ENCODE data around the gene SLN.

The SLN gene

DNA sequence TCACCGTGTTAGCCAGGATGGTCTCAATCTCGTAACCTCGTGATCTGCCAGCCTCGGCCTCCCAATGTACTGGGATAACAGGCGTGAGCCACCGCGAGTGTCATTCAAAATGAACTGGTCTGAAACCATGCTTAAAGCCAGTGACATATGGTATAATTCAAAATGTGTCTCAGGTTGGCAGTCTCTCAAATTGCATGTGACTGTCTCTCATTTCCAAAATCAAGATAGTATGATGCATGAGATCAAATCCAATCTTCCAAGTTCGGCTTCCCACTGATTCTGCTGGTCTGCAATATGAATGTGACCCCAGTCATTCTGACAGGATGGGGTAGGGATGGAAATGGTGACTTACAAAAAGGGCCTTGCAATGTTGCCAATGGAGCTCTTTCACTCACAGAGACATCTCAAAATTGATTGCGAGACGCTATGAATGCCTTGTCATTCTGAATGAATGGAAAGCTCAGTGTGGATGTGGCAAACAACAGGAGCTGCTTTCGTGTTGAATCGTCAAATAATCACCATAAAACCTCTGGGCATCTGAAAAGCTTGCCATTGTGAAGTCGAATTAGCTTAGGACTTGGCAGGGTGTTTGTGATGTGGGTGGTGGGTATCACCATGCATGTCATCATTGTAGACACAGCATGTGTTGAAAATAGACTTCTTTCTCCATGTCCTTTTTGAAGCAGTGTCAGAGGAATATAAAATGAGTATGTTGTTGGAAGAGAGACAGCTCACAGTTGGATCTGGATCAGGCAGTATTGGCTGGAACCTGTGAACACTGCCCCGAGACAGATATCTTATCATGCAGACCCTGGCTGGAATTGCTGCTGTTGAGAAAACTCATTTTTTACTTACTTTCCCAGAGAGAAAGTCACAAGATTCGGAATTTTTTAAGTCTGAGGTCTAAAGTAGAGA lies 12.2 kb downstream of the SLN start:
- Histone ChIP-seq H3K27ac (ENCODE audit: low read depth, low read length) (no peak overlapping the region), H3K4me1 (ENCODE audit: insufficient read depth, low read length) (no peaks in the 10 kb centered on the region), H3K4me3 (ENCODE audit: low read depth in 1 of 2, low read length in 2 of 2) (no peak overlapping the region), H3K9me3 (ENCODE audit: low read length) (no peaks in the 10 kb centered on the region), H3K9ac (ENCODE audit: low read length) (no peak overlapping the region), H3K36me3 (ENCODE audit: insufficient read depth, low read length) (no peaks in the 10 kb centered on the region), H3K27me3 (ENCODE audit: control insufficient read depth in 1 of 2, insufficient read depth in 2 of 2, low read length in 2 of 2) (no peaks in the 10 kb centered on the region)

DNA sequence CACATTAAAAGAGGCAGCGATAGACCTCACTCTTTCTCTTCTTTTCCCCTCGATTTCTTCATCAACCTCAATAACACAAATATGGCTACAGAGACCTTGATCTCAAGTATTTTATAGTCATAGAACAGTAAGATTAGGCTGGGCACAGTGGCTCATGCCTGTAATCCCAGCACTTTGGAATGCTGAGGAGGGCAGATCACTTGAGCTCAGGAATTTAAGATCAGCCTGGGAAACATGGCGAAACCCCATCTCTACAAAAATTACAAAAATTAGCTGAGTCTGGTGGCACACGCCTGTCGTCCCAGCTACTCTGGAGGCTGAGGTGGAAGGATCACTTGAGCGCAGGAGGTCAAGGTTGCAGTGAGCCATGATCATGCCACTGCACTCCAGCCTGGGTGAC lies 14.6 kb downstream of the SLN start:
- H3K9ac ChIP-seq (ENCODE audit: low read length), result no peak overlapping the region
- no peak overlapping the region for H3K4me3 ChIP-seq (ENCODE audit: low read depth in 1 of 2, low read length in 2 of 2)
- H3K27me3 ChIP-seq (ENCODE audit: control insufficient read depth in 1 of 2, insufficient read depth in 2 of 2, low read length in 2 of 2), result no peaks in the 10 kb centered on the region
- H3K4me1 ChIP-seq (ENCODE audit: insufficient read depth, low read length), result no peaks in the 10 kb centered on the region
- H3K9me3 ChIP-seq (ENCODE audit: low read length), result no peaks in the 10 kb centered on the region
- no peak overlapping the region for H3K27ac ChIP-seq (ENCODE audit: low read depth, low read length)
- no peaks in the 10 kb centered on the region for H3K36me3 ChIP-seq (ENCODE audit: insufficient read depth, low read length)

- no peaks in the 10 kb centered on the region for H3K4me1 ChIP-seq (ENCODE audit: insufficient read depth, low read length)
- H3K9ac ChIP-seq (ENCODE audit: low read length), result no peak overlapping the region
- H3K4me3 ChIP-seq (ENCODE audit: low read depth in 1 of 2, low read length in 2 of 2), result no peak overlapping the region
- no peak overlapping the region for H3K27ac ChIP-seq (ENCODE audit: low read depth, low read length)
- H3K27me3 ChIP-seq (ENCODE audit: control insufficient read depth in 1 of 2, insufficient read depth in 2 of 2, low read length in 2 of 2), result no peaks in the 10 kb centered on the region
- H3K9me3 ChIP-seq (ENCODE audit: low read length), result no peaks in the 10 kb centered on the region
- H3K36me3 ChIP-seq (ENCODE audit: insufficient read depth, low read length), result no peaks in the 10 kb centered on the region
These were observed 15.7 kb downstream of the SLN start for GRCh38 chr11:107696140-107696539.

DNA sequence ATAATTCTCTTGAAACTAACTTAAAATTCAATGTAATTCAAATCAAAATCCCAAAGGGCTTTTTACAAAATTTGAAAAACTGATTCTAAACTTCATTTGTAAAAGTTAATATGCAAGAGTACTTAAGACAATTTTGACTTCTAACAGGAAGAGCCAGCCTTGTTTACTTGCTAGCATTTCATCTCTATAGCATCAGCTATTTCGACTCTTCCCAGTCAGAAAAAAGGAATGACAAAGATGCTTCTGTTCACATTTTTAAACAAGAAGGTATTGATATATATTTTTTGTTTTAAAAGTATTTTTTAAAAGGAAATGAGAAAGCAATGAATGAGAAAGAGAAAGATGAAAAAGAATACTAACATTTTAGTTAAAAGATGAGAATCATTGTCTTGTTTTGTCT lies 16.4 kb downstream of the SLN start:
- no peak overlapping the region for H3K4me3 ChIP-seq (ENCODE audit: low read depth in 1 of 2, low read length in 2 of 2)
- H3K27ac ChIP-seq (ENCODE audit: low read depth, low read length), result no peak overlapping the region
- H3K4me1 ChIP-seq (ENCODE audit: insufficient read depth, low read length), result no peaks in the 10 kb centered on the region
- H3K36me3 ChIP-seq (ENCODE audit: insufficient read depth, low read length), result no peaks in the 10 kb centered on the region
- no peaks in the 10 kb centered on the region for H3K9me3 ChIP-seq (ENCODE audit: low read length)
- no peaks in the 10 kb centered on the region for H3K27me3 ChIP-seq (ENCODE audit: control insufficient read depth in 1 of 2, insufficient read depth in 2 of 2, low read length in 2 of 2)
- H3K9ac ChIP-seq (ENCODE audit: low read length), result no peak overlapping the region

- Histone ChIP-seq H3K9ac (ENCODE audit: low read length) (no peak overlapping the region), H3K4me3 (ENCODE audit: low read depth in 1 of 2, low read length in 2 of 2) (no peak overlapping the region), H3K27me3 (ENCODE audit: control insufficient read depth in 1 of 2, insufficient read depth in 2 of 2, low read length in 2 of 2) (no peaks in the 10 kb centered on the region), H3K36me3 (ENCODE audit: insufficient read depth, low read length) (no peaks in the 10 kb centered on the region), H3K4me1 (ENCODE audit: insufficient read depth, low read length) (no peaks in the 10 kb centered on the region), H3K9me3 (ENCODE audit: low read length) (no peaks in the 10 kb centered on the region), H3K27ac (ENCODE audit: low read depth, low read length) (no peak overlapping the region)
These were observed 20.7 kb downstream of the SLN start for GRCh38 chr11:107691000-107691750.

DNA sequence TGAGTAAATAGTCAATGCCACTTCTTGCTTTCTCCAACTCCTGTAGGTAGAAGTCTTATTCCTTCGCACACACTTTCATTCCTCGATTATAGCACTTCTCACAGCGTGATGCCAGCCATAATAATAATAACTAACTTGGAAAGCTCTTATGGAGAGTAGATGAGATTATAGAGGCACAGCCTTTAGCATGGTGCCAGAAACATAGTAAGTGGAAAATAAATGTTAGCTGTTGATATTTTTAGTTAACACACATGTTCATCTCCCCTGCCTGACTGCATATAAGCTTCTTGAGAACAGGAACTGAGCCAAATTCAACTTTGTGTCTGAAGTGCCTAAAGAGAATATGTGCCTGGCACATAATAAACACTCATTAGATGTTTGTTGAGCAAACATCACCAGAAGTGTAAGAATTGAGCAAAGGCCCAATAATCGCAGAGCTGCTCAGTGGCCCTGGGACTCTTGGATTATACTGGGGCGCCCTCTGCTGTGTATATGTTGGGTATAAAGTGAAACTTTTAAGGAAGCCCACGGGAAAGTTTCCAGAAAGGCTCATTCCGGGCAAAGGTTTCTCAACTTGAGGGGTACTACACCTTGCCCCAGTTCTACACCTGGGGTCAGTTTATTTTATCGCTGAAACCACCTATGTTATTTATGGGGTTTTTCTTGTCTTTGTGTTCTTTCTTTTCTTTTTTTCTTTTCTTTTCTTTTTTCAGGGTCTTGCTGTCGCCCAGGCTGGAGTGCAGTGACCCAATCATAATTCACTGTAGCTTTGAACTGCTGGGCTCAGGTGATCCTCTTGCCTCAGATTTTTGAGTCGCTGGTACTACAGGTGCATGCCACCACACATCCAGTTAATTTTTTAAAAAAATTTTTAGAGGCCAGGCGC lies 22.3 kb downstream of the SLN start:
- Histone ChIP-seq H3K36me3 (ENCODE audit: insufficient read depth, low read length) (no peaks in the 10 kb centered on the region), H3K9ac (ENCODE audit: low read length) (no peak overlapping the region), H3K9me3 (ENCODE audit: low read length) (no peaks in the 10 kb centered on the region), H3K27ac (ENCODE audit: low read depth, low read length) (no peak overlapping the region), H3K4me1 (ENCODE audit: insufficient read depth, low read length) (no peaks in the 10 kb centered on the region), H3K27me3 (ENCODE audit: control insufficient read depth in 1 of 2, insufficient read depth in 2 of 2, low read length in 2 of 2) (no peaks in the 10 kb centered on the region), H3K4me3 (ENCODE audit: low read depth in 1 of 2, low read length in 2 of 2) (no peak overlapping the region)

DNA sequence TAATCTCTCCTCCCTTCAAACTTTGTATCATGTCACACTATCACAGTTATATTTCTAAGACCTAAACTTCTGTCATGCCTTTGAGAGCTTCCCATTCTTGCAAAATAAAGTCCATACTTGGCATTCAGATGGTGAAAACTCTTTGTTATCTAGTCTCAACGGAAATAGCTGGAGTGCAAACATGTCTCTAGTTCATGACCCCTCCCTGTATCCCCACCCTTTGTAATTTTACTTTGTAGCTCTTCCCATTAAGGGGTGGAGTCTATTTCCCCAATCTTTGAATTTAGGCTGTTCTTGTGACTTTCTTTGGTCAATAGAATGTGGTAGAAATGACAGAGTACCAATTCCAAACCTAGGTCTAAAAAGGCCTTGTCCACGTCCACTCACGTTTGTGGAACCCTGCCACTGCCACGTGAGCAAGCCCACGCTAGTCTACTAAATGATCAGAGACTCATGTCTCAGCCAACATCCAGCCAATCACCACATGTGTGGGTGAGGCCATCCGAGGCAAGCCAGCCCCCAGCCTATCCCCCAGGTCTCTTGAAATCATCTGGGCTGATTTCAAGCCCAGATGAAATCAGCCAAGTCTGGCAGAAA lies 23.4 kb downstream of the SLN start:
- no peaks in the 10 kb centered on the region for H3K36me3 ChIP-seq (ENCODE audit: insufficient read depth, low read length)
- no peaks in the 10 kb centered on the region for H3K4me1 ChIP-seq (ENCODE audit: insufficient read depth, low read length)
- H3K27me3 ChIP-seq (ENCODE audit: control insufficient read depth in 1 of 2, insufficient read depth in 2 of 2, low read length in 2 of 2), result no peaks in the 10 kb centered on the region
- no peak overlapping the region for H3K27ac ChIP-seq (ENCODE audit: low read depth, low read length)
- no peak overlapping the region for H3K9ac ChIP-seq (ENCODE audit: low read length)
- H3K4me3 ChIP-seq (ENCODE audit: low read depth in 1 of 2, low read length in 2 of 2), result no peak overlapping the region
- no peaks in the 10 kb centered on the region for H3K9me3 ChIP-seq (ENCODE audit: low read length)

GRCh38 chr11:107683807-107684206 lies 28.0 kb downstream of the SLN start:
- Histone ChIP-seq H3K27ac (ENCODE audit: low read depth, low read length) (no peak overlapping the region), H3K4me3 (ENCODE audit: low read depth in 1 of 2, low read length in 2 of 2) (no peak overlapping the region), H3K9ac (ENCODE audit: low read length) (no peak overlapping the region), H3K4me1 (ENCODE audit: insufficient read depth, low read length) (no peaks in the 10 kb centered on the region), H3K36me3 (ENCODE audit: insufficient read depth, low read length) (no peaks in the 10 kb centered on the region), H3K9me3 (ENCODE audit: low read length) (no peaks in the 10 kb centered on the region), H3K27me3 (ENCODE audit: control insufficient read depth in 1 of 2, insufficient read depth in 2 of 2, low read length in 2 of 2) (no peaks in the 10 kb centered on the region)

DNA sequence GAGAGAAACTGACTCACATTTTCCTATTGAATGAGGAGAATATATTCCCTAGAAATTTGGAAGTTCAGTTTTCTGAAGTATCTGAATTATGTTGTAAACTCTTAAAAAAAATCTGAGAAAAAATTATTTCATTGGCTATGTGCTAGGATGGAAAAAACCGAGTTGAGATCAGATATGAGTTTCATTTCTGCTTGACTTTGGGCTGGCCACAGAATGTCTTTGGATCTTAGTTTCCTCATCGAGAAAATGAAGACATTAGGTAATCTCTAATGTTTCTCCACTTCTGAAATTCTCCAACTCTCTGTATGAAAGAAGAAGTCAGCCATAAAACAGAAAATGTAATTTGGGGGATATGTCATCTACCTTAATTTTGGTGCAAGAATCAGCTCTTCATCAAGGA lies 28.8 kb downstream of the SLN start:
- H3K4me1 ChIP-seq (ENCODE audit: insufficient read depth, low read length), result no peaks in the 10 kb centered on the region
- no peaks in the 10 kb centered on the region for H3K27me3 ChIP-seq (ENCODE audit: control insufficient read depth in 1 of 2, insufficient read depth in 2 of 2, low read length in 2 of 2)
- no peaks in the 10 kb centered on the region for H3K36me3 ChIP-seq (ENCODE audit: insufficient read depth, low read length)
- no peaks in the 10 kb centered on the region for H3K9me3 ChIP-seq (ENCODE audit: low read length)
- H3K4me3 ChIP-seq (ENCODE audit: low read depth in 1 of 2, low read length in 2 of 2), result no peak overlapping the region
- no peak overlapping the region for H3K27ac ChIP-seq (ENCODE audit: low read depth, low read length)
- H3K9ac ChIP-seq (ENCODE audit: low read length), result no peak overlapping the region

- Histone ChIP-seq H3K36me3 (ENCODE audit: insufficient read depth, low read length) (no peaks in the 10 kb centered on the region), H3K9ac (ENCODE audit: low read length) (no peak overlapping the region), H3K9me3 (ENCODE audit: low read length) (no peaks in the 10 kb centered on the region), H3K27me3 (ENCODE audit: control insufficient read depth in 1 of 2, insufficient read depth in 2 of 2, low read length in 2 of 2) (no peaks in the 10 kb centered on the region), H3K27ac (ENCODE audit: low read depth, low read length) (no peak overlapping the region), H3K4me3 (ENCODE audit: low read depth in 1 of 2, low read length in 2 of 2) (no peak overlapping the region), H3K4me1 (ENCODE audit: insufficient read depth, low read length) (no peaks in the 10 kb centered on the region)
These were observed 29.3 kb downstream of the SLN start for GRCh38 chr11:107682572-107682971.

- Histone ChIP-seq H3K9ac (ENCODE audit: low read length) (no peak overlapping the region), H3K27ac (ENCODE audit: low read depth, low read length) (no peak overlapping the region), H3K4me3 (ENCODE audit: low read depth in 1 of 2, low read length in 2 of 2) (no peak overlapping the region), H3K9me3 (ENCODE audit: low read length) (no peaks in the 10 kb centered on the region), H3K36me3 (ENCODE audit: insufficient read depth, low read length) (no peaks in the 10 kb centered on the region), H3K4me1 (ENCODE audit: insufficient read depth, low read length) (no peaks in the 10 kb centered on the region), H3K27me3 (ENCODE audit: control insufficient read depth in 1 of 2, insufficient read depth in 2 of 2, low read length in 2 of 2) (no peaks in the 10 kb centered on the region)
These were observed 29.7 kb downstream of the SLN start for GRCh38 chr11:107682171-107682570.

All from muscle layer of colon (tissue), 2 donors.